HG02852 (cell line): ENCODE measurements around the gene HDAC3.

Experiments
- ATAC-seq: cut with Tn5 transposase; IDR thresholded peaks from one replicate; pipeline ENCODE4 v1.9.1; 2021; ENCODE audit warnings: mild to moderate bottlenecking, moderate library complexity; ENCODE audit not compliant: unreplicated experiment

The HDAC3 gene

DNA sequence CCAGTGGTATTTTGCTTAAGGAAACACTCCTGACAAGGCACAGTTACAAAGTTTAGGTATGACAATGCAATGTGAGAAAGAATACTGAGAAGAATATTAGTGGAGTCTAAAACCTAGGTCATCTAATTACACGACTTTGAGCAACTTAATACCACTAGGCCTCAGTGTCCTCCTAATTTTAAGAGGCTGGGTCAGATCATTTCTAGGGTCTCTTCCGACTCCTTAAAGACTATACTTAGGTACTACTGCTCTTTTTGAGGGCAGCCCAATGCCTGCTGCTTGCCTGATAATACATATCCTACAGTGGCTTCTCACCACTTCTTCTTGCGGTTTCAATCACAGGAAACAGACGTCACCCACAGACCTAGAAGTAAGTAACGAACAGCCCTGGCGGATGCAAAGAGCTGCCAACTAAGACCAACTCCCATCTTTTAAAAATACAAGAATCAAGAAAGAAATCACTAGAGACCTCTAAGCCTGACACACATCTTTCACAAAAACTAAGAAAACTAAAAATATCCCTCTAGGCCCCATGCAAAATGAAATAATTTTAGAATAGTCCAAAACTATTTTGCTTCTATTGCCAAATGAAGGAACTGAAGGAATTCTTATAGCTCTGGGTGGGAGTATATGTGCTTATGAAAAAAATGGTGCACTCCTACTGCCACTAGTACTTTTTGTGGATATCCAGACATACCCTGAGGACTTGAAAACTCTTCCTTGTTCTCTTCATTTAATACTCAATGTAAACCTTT is 30.9 kb downstream of the HDAC3 start:
- ATAC-seq: peak; percentile 96

DNA sequence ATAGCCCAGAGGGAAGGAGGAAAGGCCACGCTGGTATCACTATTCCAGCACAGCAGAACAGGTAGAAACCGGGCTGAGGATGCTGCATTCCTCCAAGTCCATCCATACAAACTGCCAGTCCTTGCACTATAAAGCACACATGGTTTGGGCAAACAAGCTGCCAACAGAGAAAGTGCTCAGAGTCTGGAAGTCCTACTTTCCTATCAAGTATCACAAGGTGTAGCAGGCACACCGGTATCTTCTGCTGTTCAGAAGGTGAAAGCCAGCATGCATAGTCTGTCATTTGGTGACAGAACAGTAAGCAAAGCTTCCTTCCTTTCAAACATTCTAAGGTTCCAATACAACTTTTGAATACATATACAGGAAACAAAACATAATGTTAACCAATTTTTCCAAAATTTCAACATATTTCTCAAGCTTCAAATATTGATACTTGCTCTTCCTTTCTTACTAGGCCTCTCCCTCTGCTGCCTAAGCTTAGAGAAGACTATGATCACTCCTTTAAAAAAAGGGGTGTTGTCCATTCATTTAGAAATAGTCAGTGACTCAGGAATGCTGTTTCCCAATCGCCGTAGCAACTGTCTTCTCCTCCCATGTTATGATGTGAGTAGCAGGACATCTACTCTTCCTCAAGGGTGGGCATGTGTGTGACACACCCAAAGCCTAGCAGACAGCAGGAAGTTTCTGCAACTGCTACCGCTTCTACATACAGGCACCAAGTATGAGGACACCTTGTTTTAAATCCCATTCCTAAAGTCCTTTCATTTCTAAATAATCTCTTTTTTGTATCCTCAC is 32.5 kb downstream of the HDAC3 start:
- ATAC-seq: no peak

DNA sequence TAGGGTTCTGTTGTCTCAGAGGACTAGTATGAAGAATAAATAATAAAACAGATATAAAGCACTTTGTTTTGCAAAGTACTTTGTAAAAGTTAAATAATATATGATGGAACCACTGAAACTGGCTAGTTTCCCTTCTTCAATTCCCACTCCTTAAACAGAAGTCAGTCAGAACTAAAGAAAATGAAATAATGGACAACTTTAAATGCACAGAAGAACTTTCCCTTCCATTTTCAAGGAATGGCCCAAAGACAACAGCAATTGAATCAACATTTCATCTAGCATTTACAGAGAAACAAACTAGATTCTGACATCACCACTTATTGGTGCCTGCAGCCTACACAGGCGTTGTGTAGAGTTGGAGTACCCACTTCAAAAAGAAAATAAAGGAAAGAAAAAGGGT is 34.0 kb downstream of the HDAC3 start:
- ATAC-seq: no peak

DNA sequence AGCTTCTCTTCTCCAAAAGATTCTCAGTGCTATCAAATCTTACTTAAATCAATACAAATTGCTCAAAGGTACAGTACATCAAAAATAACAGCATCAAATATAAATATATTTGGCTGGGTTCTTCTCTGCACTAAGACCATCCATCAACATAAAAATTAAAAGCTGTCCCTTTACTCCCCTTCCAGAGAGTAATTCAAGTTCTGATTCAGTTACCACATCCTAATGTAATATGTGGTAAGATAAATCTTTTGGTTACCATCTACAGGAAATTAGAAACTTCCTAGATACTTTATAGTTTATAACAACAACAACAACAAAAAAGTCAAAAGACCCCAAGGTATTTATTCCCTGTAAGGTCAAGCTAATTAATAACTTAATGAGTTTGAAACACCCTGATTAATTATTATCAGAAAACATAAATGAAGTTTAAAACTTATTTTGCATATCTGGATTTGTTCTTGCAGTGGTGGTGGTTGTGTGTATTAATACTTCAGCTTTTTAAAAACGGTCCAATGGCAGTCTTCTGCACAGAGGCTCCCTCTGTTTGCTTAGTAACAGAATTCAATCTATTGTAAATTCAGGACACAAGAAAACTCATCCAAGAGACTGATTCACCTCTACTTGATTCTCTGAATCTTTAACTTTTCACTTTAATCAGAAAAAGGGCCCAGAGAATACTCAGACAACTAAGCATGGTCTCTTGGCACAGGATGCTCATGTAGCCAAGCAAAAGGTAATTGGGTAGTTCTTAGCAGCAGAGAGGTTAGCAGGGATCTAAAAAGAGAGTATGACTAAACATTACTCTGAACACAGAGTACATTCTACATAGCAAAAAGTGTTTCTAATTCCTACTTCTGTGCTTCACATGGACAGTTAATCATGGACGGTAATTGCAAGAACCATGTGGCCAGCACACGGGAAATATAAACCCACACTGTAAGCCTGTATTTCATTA is 38.0 kb downstream of the HDAC3 start:
- ATAC-seq: peak; percentile 47

DNA sequence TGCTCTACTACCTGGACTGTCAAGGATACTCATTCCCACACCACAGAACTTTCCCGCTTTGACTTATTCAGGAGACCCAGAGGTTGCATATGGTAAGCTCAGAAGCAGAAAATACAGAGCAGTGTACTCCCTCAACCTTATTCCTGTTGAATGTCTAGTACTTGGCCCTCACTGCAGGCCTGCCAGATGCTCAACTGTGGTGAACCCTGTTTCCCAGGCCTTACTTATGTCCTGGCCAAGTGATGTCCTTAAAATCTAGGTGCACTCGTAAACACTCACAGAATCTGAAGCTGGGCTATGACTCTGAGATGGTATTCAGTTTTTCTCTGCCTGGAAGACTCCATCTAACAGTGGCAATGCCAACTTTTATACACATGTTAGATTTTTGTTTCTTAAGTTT is 38.8 kb downstream of the HDAC3 start:
- no peak for ATAC-seq

DNA sequence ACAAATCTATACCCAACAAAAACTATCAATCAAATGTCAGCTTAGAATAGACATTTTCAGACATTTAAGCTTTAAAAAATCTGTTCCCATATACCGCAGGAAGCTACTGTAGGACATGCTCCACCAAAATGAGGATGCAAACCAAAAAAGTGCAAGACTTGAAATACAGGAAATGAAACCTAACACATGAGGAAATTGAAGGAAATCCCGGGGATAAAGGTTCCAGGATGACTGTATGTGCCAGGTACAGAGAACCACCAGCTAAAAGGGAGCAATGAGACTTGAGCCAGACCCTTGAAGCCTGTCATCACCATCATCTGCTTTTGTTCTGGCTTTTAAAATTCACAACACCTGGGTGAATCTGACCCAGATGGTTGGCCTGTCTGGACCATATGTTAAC is 39.3 kb downstream of the HDAC3 start:
- ATAC-seq: no peak

DNA sequence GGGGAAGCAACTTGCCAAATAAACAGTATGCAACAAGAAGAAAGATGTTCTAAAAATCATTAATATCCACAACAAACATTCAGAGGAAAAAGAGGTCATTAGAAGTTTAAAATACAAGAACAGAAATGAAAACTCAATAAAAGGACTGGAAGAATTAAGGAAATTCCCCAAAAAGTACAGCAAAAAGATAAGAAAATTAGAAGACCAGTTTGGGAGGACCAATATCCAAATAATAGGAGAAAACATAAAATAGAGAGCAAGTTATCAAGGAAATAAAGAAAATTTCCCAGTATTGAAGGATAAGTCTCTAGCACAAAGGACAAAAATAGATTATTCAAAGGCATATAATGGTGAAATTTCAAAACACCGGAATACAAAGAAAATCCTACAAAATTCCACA is 39.8 kb downstream of the HDAC3 start:
- no peak for ATAC-seq

DNA sequence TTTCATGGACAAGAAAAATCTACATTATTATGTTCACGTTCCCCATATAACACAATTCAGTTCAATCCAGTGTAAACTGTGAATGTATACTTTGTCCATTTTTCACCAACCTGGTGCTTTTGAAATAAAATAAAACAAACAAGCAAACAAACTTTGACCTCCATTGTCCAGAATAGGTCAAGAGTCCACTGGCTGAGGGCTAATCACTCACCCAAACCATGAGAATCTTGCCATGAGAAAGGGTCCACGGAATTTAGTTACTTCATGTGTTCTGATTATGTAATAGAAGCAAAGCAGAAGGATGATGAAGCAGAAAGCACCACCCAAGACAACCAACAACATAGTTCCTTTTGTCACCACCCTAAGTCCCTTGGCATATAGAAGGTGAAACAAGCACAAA is 46.5 kb downstream of the HDAC3 start:
- no peak for ATAC-seq

DNA sequence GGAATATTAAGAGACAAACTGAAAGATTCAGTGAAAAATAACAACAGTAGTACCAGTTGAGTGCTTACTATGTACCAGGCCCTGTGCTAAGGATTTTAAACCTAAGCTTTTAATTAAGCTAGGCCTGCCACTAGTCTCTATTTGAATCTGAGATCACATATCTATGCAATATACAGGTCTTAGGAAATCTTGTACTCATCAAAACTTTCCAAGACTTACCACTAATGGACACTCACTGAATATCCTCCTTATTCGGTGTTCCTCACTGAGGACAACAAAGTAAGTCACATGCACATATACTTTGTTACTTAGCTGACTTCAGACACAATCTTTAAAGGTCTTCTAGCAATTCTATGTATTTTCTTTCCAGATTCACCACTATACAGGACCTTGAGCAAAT is 50.4 kb downstream of the HDAC3 start:
- no peak for ATAC-seq

DNA sequence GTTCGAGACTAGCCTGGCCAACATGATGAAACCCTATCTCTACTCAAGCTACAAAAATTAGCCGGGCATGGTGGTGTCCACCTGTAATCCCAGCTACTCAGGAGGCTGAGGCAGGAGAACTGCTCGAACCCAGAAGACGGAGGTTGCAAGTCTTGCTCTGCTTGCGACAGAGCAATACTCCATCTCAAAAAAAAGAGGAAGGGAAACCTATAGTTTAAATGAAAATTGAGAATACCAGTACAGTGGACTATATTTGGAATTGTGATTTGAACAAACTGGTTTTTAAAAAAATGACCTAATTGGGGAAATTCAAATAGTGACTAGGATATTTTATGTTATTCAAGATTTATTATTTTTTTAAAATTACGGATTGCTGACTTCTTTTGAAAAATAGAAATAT is 51.1 kb downstream of the HDAC3 start:
- no peak for ATAC-seq

DNA sequence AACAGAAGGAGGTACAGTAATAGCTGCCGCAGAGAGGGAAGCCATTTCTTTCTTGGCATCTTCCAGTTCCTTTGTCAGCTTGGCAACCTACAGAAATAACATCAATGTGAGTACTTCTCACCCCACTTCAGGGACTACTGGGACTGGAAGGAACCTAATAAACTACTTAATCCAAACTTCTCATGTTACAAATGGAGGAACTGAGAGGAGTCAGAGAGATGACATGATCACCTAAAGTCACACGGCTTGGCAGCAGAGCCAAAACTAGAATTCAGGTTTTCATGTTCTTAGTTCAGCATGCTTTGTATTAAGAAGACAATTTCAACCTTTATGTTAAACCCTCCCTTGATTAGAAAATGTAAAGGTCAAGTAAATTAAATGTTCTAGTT is 62.5 kb downstream of the HDAC3 start:
- no peak for ATAC-seq

DNA sequence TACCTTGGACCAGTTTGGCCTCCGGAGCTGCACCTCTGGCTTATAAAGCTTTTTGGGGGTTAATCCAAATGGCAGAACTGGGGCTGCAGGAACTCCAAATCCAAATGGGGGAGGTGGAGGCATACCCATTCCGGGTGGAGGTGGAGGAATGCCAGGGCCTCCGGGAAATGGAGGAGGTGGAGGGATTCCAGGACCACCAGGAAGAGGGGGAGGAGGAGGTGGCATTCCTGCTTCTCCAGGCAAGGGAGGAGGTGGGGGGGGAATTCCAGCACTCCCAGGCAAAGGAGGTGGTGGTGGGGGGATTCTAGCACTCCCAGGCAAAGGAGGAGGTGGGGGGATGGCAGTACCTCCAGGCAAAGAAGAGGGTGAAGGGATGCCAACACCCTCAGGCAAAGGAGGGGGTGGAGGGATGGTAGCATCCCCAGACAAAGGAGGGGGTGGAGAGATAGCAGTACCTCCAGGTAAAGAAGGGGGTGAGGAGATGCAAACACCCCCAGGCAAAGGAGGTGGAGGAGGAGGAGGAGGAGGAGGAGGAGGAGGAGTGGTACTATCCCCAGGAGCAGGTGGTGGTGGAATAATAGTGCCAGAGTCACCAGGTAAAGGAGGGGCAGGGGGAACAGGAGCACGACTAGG is 63.0 kb downstream of the HDAC3 start:
- no peak for ATAC-seq
